ENCODE results near the gene SFMBT2. TPM values are rescaled to one million over a fixed set of nuclear protein-coding genes. Genes with fewer than 3 reads are reported as not detected.

The SFMBT2 gene
- total and polyA plus RNA-seq, 10 of the 15 experiments (the other 5 are each of a cell fraction or from before 2014, with no cell fraction given), result 2.8 to 29.6 (median 15.1) TPM

GRCh38 chr10:7315906-7316305 lies 94.9 kb downstream of the SFMBT2 start:
- Histone ChIP-seq H3K36me3 (ENCODE audit: control insufficient read depth in 2 of 2, insufficient read depth in 2 of 2, low read length in 1 of 2) (peaks cover 10 to 12% of the 10 kb centered on the region in 2 experiments), H3K27me3 (replicated peaks in 1 of 2; ENCODE audit: control insufficient read depth in 2 of 2, insufficient read depth in 2 of 2, low read length in 1 of 2) (no peaks in the 10 kb centered on the region), H2AFZ (ENCODE audit: control insufficient read depth, low read depth, low read length) (no peak overlapping the region), H3K4me2 (ENCODE audit: control insufficient read depth, insufficient read depth) (no peak overlapping the region), H3K9ac (ENCODE audit: control insufficient read depth, insufficient read depth, low read length) (no peak overlapping the region), H3K4me3 (no peak overlapping the region), H3K4me1 (ENCODE audit: control insufficient read depth, insufficient read depth, low read length) (peaks cover 28% of the 10 kb centered on the region), H3K9me3 (replicated peaks; ENCODE audit: control insufficient read depth, insufficient read depth, low read length) (no peaks in the 10 kb centered on the region), H3K79me2 (ENCODE audit: control insufficient read depth, insufficient read depth, low read length) (peaks cover 71% of the 10 kb centered on the region), H3K27ac (ENCODE audit: control insufficient read depth, insufficient read depth) (no peak overlapping the region), H4K20me1 (ENCODE audit: control insufficient read depth, insufficient read depth) (no peaks in the 10 kb centered on the region; the same call in 1 of the 2 replicates)
- FAIRE-seq (no peak), DNase-seq (ENCODE audit: low read depth, low spot score) (no peak), ATAC-seq (no peak)
- BruUV-seq (replicated peaks), result no TSS peak
- CTCF ChIA-PET, result no interaction called here
- RAD21 ChIA-PET (ENCODE audit: unreplicated experiment), result no interaction called here
- intact Hi-C loops (cut with micrococcal nuclease; ENCODE audit: unreplicated experiment) (no loop called here), in situ Hi-C loops (cut with MboI) (no loop called here)
- 70% methylated on average over 2 of the region's 2 CpGs for WGBS (ENCODE audit: insufficient coverage, insufficient replicate concordance, low lambda C conversion rate, missing lambda C conversion rate)
- no peak for TF ChIP-seq ZNF207 (IDR thresholded peaks at IDR 0.05; ENCODE audit: borderline replicate concordance)
- TF ChIP-seq, protein P1, sequence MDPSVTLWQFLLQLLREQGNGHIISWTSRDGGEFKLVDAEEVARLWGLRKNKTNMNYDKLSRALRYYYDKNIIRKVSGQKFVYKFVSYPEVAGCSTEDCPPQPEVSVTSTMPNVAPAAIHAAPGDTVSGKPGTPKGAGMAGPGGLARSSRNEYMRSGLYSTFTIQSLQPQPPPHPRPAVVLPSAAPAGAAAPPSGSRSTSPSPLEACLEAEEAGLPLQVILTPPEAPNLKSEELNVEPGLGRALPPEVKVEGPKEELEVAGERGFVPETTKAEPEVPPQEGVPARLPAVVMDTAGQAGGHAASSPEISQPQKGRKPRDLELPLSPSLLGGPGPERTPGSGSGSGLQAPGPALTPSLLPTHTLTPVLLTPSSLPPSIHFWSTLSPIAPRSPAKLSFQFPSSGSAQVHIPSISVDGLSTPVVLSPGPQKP (IDR thresholded peaks at IDR 0.05; ENCODE audit: low read depth, low read length), result no peak
- no peak for TF ChIP-seq NFYA (IDR thresholded peaks at IDR 0.05; ENCODE audit: borderline replicate concordance, low read depth, low read length)
- POLR2A ChIA-PET, result no interaction called here
- SMC1A ChIA-PET (ENCODE audit: uncharacterized antibody, unreplicated experiment), result interaction anchor here (0.9 kb wide), 1 partner anchor 74 kb away, joined by 3 read pairs; no protein-coding TSS in a partner anchor

GRCh38 chr10:7314170-7314569 lies 96.7 kb downstream of the SFMBT2 start:
- Histone ChIP-seq H3K79me2 (ENCODE audit: control insufficient read depth, insufficient read depth, low read length) (peaks cover 68% of the 10 kb centered on the region), H3K4me3 (no peak overlapping the region), H3K9ac (ENCODE audit: control insufficient read depth, insufficient read depth, low read length) (no peak overlapping the region), H3K9me3 (replicated peaks; ENCODE audit: control insufficient read depth, insufficient read depth, low read length) (no peaks in the 10 kb centered on the region; the same call in 2 of the 3 replicates), H3K4me1 (ENCODE audit: control insufficient read depth, insufficient read depth, low read length) (peaks cover 17% of the 10 kb centered on the region), H3K27ac (ENCODE audit: control insufficient read depth, insufficient read depth) (no peak overlapping the region), H4K20me1 (ENCODE audit: control insufficient read depth, insufficient read depth) (no peaks in the 10 kb centered on the region; the same call in 1 of the 2 replicates), H3K27me3 (replicated peaks in 1 of 2; ENCODE audit: control insufficient read depth in 2 of 2, insufficient read depth in 2 of 2, low read length in 1 of 2) (no peaks in the 10 kb centered on the region), H3K4me2 (ENCODE audit: control insufficient read depth, insufficient read depth) (no peak overlapping the region), H3K36me3 (ENCODE audit: control insufficient read depth in 2 of 2, insufficient read depth in 2 of 2, low read length in 1 of 2) (peaks cover 14 to 19% of the 10 kb centered on the region in 2 experiments), H2AFZ (ENCODE audit: control insufficient read depth, low read depth, low read length) (no peak overlapping the region)
- 84% methylated on average over 4 of the region's 4 CpGs for WGBS (ENCODE audit: insufficient coverage, insufficient replicate concordance, low lambda C conversion rate, missing lambda C conversion rate)
- ChIA-PET POLR2A (interaction anchor here (0.8 kb wide), 1 partner anchor 78 kb away, joined by 3 read pairs; no protein-coding TSS in a partner anchor), SMC1A (ENCODE audit: uncharacterized antibody, unreplicated experiment) (interaction anchor here (0.7 kb wide), 1 partner anchor 29 kb away, joined by 3 read pairs; no protein-coding TSS in a partner anchor), RAD21 (ENCODE audit: unreplicated experiment) (no interaction called here), CTCF (no interaction called here)
- FAIRE-seq (no peak), ATAC-seq (no peak), DNase-seq (ENCODE audit: low read depth, low spot score) (no peak)
- in situ Hi-C loops (cut with MboI), result no loop called here
- BruUV-seq (replicated peaks), result no TSS peak
- no peak for TF ChIP-seq CREB1 (IDR thresholded peaks at IDR 0.05; ENCODE audit: low read depth)
- no peak for TF ChIP-seq BACH1 (IDR thresholded peaks at IDR 0.05; ENCODE audit: borderline replicate concordance)
- TF ChIP-seq MYC (IDR thresholded peaks at IDR 0.05; ENCODE audit: insufficient read depth, insufficient read length, insufficient replicate concordance, low read length, severe bottlenecking), result no peak
- TF ChIP-seq RAD21 (IDR thresholded peaks at IDR 0.05; ENCODE audit: insufficient read depth, low read depth, low read length), result no peak
- no peak for TF ChIP-seq TBL1XR1 (IDR thresholded peaks at IDR 0.05; ENCODE audit: low read depth, low read length)
- intact Hi-C loops (cut with micrococcal nuclease; ENCODE audit: unreplicated experiment), result no loop called here
